Activated T-helper 9 cell treated with anti-CD3 and anti-CD28 coated beads, Interleukin-2, amount 50 U/mL, for 16 hours (primary cell): ENCODE measurements around the gene FBXL12.
"Not testable (repeated sequence)": the region's sequence is repeated elsewhere in the genome, so short reads cannot be mapped to it uniquely, and the experiment has no call there.

Experiments used
- DNase-seq: peaks from one replicate; pipeline ENCODE4 v3.0.0-alpha.2; 2020; ENCODE audit warnings: low read depth

FBXL12 gene

GRCh38 chr19:9792206-9793070 lies 26.4 kb downstream of the FBXL12 start:
- peak; percentile 84 for DNase-seq

- DNase-seq = peak; percentile 88
These were observed 27.2 kb downstream of the FBXL12 start for GRCh38 chr19:9791552-9792205.

- DNase-seq = not testable (repeated sequence)
These were observed 27.9 kb downstream of the FBXL12 start for GRCh38 chr19:9791073-9791367.

GRCh38 chr19:9789579-9789978 lies 29.3 kb downstream of the FBXL12 start:
- DNase-seq = not testable (repeated sequence)

GRCh38 chr19:9789066-9789465 lies 29.8 kb downstream of the FBXL12 start:
- no peak for DNase-seq

- not testable (repeated sequence) for DNase-seq
These were observed 30.3 kb downstream of the FBXL12 start for GRCh38 chr19:9788604-9789003.

GRCh38 chr19:9786819-9787218 lies 32.1 kb downstream of the FBXL12 start:
- DNase-seq = no peak

GRCh38 chr19:9786342-9786741 lies 32.5 kb downstream of the FBXL12 start:
- DNase-seq = no peak

GRCh38 chr19:9785367-9786331 lies 33.2 kb downstream of the FBXL12 start:
- DNase-seq = peak; percentile 95

GRCh38 chr19:9784163-9784496 lies 34.7 kb downstream of the FBXL12 start:
- DNase-seq = not testable (repeated sequence)

GRCh38 chr19:9782338-9782737 lies 36.5 kb downstream of the FBXL12 start:
- no peak for DNase-seq

- DNase-seq = peak; percentile 86
These were observed 50.4 kb downstream of the FBXL12 start, which contains the start of gene ZNF846 for GRCh38 chr19:9768175-9769112. TSS of gene ZNF846 (minus strand) at chr19:9768738. CDS start at chr19:9764950, 3,788 bp downstream.
